GM08714 (cell line): Measurements from ENCODE around the gene SIX5.
"Not testable (repeated sequence)": the region's sequence is repeated elsewhere in the genome, so short reads cannot be mapped to it uniquely, and the experiment has no call there.

ENCODE experiments used
- H3K4me3 ChIP-seq: fragments of 200-500 bp; sonication (Bioruptor generic); 2 replicates; pipeline ENCODE4 v1.5.1; 2014; ENCODE audit warnings: mild to moderate bottlenecking, low read length, inconsistent platforms
- ZNF274 ChIP-seq: IDR thresholded peaks from 2 replicates; pipeline ENCODE4 v1.6.1; 2012; ENCODE audit warnings: mild to moderate bottlenecking, low read depth, low read length

The SIX5 gene

GRCh38 chr19:45764475-45764874 lies 4.6 kb downstream of the SIX5 start:
- no peak overlapping the region for H3K4me3 ChIP-seq
- TF ChIP-seq ZNF274 = no peak

GRCh38 chr19:45763691-45764294 lies 5.3 kb downstream of the SIX5 start:
- TF ChIP-seq ZNF274 = no peak
- H3K4me3 ChIP-seq = no peak overlapping the region

DNA sequence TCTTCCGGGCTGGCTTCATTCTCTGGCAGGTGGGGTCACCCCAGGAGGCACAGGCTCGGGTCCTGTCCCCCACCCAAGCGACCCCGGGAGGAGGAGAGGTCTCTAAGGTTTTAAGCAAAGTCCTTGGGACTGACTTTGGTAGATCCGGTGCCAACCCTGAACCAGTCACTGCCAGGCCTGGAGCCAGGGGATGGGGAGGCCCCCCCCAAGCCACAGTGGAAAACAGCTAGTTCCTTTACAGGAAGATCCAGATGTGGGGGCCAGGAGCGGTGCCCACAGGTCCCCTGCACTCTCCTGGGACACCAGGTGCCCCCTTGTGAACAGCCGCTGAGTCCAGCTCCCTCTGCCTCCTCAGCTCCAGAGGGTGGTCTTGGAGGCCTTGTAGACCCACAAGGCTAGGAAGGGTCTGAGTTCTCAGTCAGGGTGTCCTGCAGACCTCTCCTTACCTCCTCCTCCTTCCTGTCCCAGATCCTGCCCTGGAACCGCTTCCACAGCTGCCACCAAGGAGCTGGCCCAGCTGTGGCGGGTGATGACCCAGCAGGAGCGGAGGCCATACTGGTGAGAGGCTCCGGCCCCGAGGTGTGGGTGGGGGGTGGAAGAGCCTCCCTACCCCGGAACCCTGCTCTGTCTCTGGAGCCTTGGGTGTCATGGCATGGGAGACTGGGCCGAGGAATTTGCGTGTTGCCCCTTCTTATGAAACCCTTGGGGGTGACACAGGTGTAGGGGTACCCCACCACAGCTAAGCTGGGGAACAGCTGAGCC lies 6.0 kb downstream of the SIX5 start:
- no peak for TF ChIP-seq ZNF274
- H3K4me3 ChIP-seq = no peak overlapping the region

DNA sequence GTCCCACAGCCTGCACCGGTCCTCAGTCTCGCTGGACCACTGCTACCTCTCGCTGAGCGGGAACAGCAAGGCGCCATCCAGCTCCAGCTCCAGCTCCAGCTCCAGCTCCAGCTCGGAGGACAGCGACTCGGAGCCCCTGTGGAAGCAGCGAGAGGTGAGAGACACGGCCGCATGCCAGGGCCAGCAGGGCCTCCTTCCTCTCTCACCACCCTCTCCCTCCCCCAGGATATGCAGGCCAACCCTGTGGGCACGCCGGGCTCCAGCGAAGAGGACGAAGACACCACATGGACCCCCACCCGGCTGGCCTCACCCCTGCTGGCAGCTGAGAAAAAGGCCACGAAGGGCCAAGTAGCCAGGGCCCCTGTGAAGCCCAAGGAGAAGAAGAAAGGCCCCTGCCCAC lies 7.3 kb downstream of the SIX5 start:
- no peak for TF ChIP-seq ZNF274

DNA sequence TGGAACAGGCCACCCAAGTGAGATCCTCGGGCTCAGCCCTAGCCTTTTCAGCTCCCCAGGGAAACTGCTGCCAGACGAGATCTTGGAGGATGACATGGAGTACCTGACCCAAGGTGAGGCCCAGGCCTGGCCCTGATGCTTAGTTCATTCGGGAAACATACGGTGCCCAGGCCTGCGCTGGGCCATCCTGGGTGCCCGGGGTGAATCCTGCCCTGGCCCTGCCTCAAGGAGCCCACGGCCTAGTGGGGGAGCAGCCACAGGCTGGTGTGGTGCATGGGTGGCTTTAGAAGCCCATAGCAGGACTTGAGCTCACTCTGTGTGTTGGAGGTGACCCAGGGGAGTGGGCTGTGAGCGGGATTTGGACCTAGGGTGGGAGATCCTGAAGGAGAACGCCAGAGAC lies 10.1 kb downstream of the SIX5 start:
- no peak overlapping the region for H3K4me3 ChIP-seq
- no peak for TF ChIP-seq ZNF274

More for the DNA sequence above, 7.3 kb downstream of the SIX5 start:
- no peak overlapping the region for H3K4me3 ChIP-seq

DNA sequence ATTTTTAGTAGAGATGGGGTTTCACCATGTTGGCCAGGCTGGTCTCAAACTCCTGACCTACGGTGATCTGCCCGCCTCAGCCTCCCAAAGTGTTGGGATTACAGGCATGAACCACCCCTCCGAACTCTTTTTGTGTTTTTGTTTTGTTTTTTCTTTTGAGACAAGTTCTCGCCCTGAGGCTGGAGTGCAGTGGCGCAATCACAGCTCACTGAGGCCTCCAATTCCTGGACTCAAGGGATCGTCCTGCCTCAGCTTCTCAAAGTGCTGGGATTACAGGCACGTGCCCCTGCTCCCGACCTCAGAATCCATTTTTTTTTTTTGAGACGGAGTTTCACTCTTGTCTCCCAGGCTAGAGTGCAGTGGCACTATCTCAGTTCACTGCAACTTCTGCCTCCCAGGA lies 11.4 kb downstream of the SIX5 start:
- no peak for TF ChIP-seq ZNF274
- no peak overlapping the region for H3K4me3 ChIP-seq

GRCh38 chr19:45754323-45754722 lies 14.7 kb downstream of the SIX5 start:
- H3K4me3 ChIP-seq = no peak overlapping the region
- TF ChIP-seq ZNF274 = no peak

DNA sequence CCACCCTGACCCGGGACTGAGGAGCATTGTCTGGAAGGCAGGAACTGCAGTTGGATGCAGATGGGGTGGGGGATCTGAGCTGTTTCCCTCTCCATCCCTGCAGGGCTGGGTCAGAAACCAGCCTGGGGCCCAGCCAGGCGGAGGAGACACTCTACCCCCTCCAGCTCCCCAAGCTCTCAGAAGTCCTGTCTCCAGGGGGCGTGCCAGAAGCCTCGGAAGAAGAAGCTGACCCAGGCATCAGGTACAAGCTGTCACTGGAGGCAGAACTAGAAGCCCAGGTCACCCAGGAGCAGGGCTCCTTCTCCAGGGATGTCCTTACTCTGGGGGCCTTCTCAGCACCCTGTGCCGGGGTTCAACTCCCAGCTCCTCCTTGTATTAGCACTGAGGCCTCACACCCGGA lies 15.5 kb downstream of the SIX5 start:
- H3K4me3 ChIP-seq = no peak overlapping the region
- no peak for TF ChIP-seq ZNF274

DNA sequence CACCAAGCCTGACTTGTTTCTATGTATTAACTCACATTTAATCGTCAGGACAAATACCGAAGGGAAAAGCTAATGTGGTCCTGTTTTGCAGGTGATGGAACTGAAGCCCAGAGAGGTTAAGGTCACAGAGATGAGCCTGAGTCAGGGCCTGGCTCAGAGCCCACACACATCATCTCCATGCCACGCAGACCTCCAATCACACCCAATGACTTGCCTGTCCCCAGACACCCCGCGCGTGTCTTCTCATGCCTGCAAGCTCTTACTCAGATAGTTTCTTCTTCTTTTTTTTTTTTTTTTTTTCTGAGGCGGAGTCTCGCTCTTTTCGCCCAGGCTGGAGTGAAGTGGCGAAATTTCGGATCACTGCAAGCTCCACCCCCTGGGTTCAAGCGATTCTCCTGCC lies 16.4 kb downstream of the SIX5 start:
- no peak overlapping the region for H3K4me3 ChIP-seq
- no peak for TF ChIP-seq ZNF274

- not testable (repeated sequence) for H3K4me3 ChIP-seq
Observed at GRCh38 chr19:45751483-45751882, 17.6 kb downstream of the SIX5 start.

- no peak overlapping the region for H3K4me3 ChIP-seq
- no peak for TF ChIP-seq ZNF274
Observed at GRCh38 chr19:45747513-45747912, 21.5 kb downstream of the SIX5 start.

- no peak for TF ChIP-seq ZNF274
Observed at GRCh38 chr19:45746866-45747265, 22.2 kb downstream of the SIX5 start.

DNA sequence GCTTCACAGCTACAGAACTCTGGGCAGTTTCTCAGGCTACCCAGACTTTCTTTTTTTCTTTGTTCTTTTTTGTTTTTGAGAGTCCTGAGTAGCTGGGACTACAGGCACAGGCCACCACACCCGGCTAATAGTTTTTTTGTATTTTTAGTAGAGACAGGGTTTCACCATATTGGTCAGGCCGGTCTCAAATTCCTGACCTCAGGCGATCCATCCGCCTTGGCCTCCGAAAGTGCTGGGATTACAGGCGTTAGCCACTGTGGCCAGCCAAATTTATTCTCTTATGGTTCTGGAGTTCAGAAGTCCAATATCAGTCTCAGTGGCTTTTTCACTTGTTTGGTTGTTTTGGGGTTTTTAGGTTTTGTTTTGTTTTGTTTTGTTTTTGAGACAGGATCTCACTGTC lies 23.4 kb downstream of the SIX5 start:
- no peak overlapping the region for H3K4me3 ChIP-seq
- no peak for TF ChIP-seq ZNF274

More at GRCh38 chr19:45746866-45747265, 22.2 kb downstream of the SIX5 start:
- H3K4me3 ChIP-seq = no peak overlapping the region

DNA sequence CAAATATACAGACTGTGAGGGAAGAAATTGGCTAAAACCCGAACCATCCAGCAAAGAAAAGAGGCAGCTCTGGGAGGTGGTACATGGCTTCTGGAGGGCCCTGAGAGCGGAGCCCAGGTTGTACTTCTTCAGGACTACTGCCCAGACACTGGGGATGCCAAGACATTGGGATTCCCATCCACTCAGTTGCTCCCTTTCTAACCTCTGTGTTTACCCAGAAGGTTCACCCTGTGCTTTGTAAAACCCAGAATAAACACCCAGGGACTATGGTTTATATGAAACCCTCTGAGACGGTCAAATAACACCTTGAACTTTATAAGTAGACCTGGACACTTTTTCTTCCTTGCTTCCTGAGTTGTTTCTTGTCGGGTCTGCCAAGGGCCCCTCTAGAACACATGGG lies 26.1 kb downstream of the SIX5 start:
- H3K4me3 ChIP-seq = no peak overlapping the region
- TF ChIP-seq ZNF274 = no peak
